Cardiac muscle cell (in vitro differentiated cells and primary cell): ENCODE data around the gene STAM. TPM values are rescaled to one million over a fixed set of nuclear protein-coding genes. Genes with fewer than 3 reads are reported as not detected.

Experiments
- DNase-seq, 2 donors: peaks; one replicate each; pipeline versions ENCODE4 v3.0.0 to v3.0.0-alpha.2; 2010 to 2017; ENCODE audit warnings: low read depth in 1 of 2, low spot score in 1 of 2
- H3K27ac ChIP-seq: fragments of 200-600 bp; sonication (generic); 2 replicates; pipeline ENCODE4 v1.5.1; 2016
- H3K27me3 ChIP-seq: fragments of 200-600 bp; sonication (generic); 2 replicates; pipeline ENCODE4 v1.6.0; 2016; ENCODE audit warnings: control low read depth
- H3K36me3 ChIP-seq: fragments of 200-600 bp; sonication (generic); 2 replicates; pipeline ENCODE4 v1.5.1; 2016; ENCODE audit warnings: control low read depth
- H3K4me1 ChIP-seq: fragments of 200-600 bp; sonication (generic); 2 replicates; pipeline ENCODE4 v1.8.1; 2017; ENCODE audit warnings: low read depth, mild to moderate bottlenecking, mixed run types
- H3K4me3 ChIP-seq: fragments of 200-600 bp; sonication (generic); 2 replicates; pipeline ENCODE4 v1.5.1; 2016; ENCODE audit warnings: mild to moderate bottlenecking
- H3K9me3 ChIP-seq: fragments of 200-600 bp; sonication (generic); 2 replicates; pipeline ENCODE4 v1.5.1; 2017; ENCODE audit warnings: low read depth, mild to moderate bottlenecking, control low read depth
- polyA plus RNA-seq: library from polyadenylated mRNA; unstranded; fragments of >200 nt; fragmentation: Nextera tagmentation; extraction: Ambion mirVana; gene quantifications from 2 replicates; pipeline ENCODE4 v1.2.1, GENCODE V29; 2016
- total RNA-seq: library from RNA; depleted of rRNA; stranded (reverse); fragments of >200 nt; gene quantifications from 2 replicates; pipeline ENCODE4 v1.2.3, GENCODE V29; 2016
- TF ChIP-seq, protein P1 (sequence below): IDR thresholded peaks from 2 replicates; pipeline ENCODE4 v1.5.1; 2012; ENCODE audit warnings: low read depth, mild to moderate bottlenecking, low read length

The STAM gene
- total and polyA plus RNA-seq, 2 experiments from 2014 or later: 22.7 to 27.6 TPM

DNA sequence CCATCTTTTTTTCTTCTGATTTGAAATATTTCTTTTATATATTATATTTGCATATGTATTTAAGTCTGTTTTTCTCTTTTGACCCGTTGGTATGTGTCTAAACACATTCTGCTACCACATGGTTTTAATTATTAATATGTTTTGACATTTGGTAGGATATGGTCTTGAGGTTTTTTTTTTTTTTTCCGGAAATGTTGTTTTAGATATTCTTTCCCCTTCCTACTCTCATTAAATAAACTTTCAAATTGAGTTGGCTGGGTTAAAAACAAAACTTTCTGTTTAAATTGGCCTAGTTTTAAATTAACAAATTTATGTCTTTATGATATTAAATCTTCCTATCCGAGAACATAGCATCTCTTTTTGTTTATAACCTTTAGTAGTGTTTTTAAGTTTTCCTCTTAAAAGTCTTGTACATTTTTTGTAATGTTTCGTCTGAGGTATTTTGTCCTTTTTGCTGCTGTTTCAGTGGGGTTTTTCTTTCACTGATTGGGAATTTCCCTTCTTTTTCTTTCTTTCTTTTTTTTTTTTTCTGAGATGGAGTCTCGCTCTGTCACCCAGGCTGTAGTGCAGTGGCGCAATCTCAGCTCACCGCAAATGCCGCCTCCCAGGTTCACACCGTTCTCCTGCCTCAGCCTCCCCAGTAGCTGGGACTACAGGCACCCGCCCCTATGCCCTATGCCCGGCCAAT lies 25.4 kb downstream of the STAM start:
- H3K36me3 ChIP-seq: no peaks in the 10 kb centered on the region
- peaks cover 22% of the 10 kb centered on the region for H3K4me1 ChIP-seq
- H3K9me3 ChIP-seq: no peaks in the 10 kb centered on the region
- H3K27ac ChIP-seq: no peak overlapping the region
- no peaks in the 10 kb centered on the region for H3K27me3 ChIP-seq
- DNase-seq: no peak
- no peak overlapping the region for H3K4me3 ChIP-seq
- TF ChIP-seq, protein P1, sequence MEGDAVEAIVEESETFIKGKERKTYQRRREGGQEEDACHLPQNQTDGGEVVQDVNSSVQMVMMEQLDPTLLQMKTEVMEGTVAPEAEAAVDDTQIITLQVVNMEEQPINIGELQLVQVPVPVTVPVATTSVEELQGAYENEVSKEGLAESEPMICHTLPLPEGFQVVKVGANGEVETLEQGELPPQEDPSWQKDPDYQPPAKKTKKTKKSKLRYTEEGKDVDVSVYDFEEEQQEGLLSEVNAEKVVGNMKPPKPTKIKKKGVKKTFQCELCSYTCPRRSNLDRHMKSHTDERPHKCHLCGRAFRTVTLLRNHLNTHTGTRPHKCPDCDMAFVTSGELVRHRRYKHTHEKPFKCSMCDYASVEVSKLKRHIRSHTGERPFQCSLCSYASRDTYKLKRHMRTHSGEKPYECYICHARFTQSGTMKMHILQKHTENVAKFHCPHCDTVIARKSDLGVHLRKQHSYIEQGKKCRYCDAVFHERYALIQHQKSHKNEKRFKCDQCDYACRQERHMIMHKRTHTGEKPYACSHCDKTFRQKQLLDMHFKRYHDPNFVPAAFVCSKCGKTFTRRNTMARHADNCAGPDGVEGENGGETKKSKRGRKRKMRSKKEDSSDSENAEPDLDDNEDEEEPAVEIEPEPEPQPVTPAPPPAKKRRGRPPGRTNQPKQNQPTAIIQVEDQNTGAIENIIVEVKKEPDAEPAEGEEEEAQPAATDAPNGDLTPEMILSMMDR: no peak

- Histone ChIP-seq H3K36me3 (no peaks in the 10 kb centered on the region), H3K27ac (no peak overlapping the region), H3K4me1 (peaks cover 22% of the 10 kb centered on the region), H3K4me3 (no peak overlapping the region), H3K27me3 (no peaks in the 10 kb centered on the region), H3K9me3 (no peaks in the 10 kb centered on the region)
- TF ChIP-seq, protein P1: no peak
- DNase-seq: no peak
Observed at GRCh38 chr10:17671307-17671706, 27.4 kb downstream of the STAM start.

DNA sequence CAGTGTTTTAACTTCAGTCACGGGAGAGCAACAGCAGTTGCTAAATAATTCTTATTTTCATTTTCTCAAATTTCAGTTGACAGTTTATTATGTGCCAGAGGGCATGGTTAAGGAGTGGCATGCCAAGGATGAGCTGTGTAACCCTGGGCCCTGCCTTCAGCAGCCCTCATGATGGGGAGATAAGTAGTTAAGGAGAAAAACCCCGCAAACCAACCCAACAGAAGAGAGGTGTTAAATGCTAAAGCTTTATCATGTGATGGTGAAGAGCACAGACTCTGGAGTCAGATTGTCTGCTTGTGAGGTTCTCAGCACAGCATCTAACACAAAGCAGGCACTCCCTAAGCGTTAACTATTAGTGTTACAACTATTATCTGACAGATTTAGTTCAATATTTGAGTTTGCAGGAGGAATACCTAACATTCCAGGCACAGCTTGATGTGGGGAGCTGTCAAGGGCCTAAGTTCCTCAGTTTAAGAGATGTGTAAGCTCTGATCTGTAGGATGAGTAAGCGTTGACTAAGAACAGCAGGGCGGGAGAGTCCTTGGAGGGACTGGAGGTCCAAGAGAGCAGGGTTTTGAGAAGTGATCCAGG lies 29.6 kb downstream of the STAM start:
- no peaks in the 10 kb centered on the region for H3K27me3 ChIP-seq
- TF ChIP-seq, protein P1: no peak
- H3K4me1 ChIP-seq: peaks cover 22% of the 10 kb centered on the region

DNA sequence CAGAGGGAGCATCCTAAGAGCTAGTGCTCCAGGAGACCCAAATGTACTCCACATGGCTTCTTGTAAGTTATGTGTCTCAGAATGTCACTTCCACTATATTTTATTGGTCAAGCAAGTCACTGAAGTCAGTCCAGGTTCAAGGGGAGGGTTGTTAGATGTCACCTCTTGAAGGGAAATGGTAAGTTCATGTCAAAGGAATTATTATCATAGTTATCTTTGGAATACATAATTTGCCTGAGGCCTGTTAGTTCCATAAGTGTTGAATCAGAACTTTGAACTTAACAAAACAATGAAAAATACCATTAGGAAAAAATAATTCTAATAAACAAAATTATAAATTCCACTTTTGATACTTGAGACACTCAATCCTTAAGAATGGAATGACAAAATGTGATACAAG lies 30.6 kb downstream of the STAM start:
- no peaks in the 10 kb centered on the region for H3K27me3 ChIP-seq
- H3K9me3 ChIP-seq: no peaks in the 10 kb centered on the region
- no peaks in the 10 kb centered on the region for H3K36me3 ChIP-seq
- peak overlapping the region; percentile 65 for H3K27ac ChIP-seq
- H3K4me1 ChIP-seq: peaks cover 22% of the 10 kb centered on the region
- TF ChIP-seq, protein P1: no peak
- DNase-seq: no peak
- H3K4me3 ChIP-seq: no peak overlapping the region

More for the DNA sequence above, 29.6 kb downstream of the STAM start:
- no peaks in the 10 kb centered on the region for H3K9me3 ChIP-seq
- no peak overlapping the region for H3K4me3 ChIP-seq
- H3K36me3 ChIP-seq: no peaks in the 10 kb centered on the region
- H3K27ac ChIP-seq: peak overlapping the region; percentile 65
- peak; percentile 17 to 80 for DNase-seq

DNA sequence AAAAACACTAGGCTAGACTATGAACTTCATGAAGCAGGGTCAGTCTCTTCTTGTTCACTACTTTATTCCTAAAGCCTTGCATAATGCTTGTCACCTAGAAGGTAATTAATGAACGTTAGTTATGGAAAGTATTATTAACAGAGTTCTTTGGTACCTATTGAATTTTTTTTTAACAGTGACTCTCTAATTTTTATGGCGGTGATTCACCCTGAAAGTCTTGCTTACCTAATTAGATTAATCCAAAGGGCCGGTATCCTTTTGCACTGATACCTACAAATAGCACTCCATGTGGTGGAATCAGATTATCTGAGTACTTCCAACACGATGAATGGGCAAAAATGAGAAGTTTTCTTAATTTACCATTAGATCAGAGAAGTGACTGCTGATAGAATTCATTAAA lies 31.7 kb downstream of the STAM start:
- no peaks in the 10 kb centered on the region for H3K27me3 ChIP-seq
- DNase-seq: no peak
- TF ChIP-seq, protein P1: no peak
- peaks cover 22% of the 10 kb centered on the region for H3K4me1 ChIP-seq
- no peaks in the 10 kb centered on the region for H3K9me3 ChIP-seq
- H3K27ac ChIP-seq: no peak overlapping the region
- no peaks in the 10 kb centered on the region for H3K36me3 ChIP-seq
- no peak overlapping the region for H3K4me3 ChIP-seq
